Measurements from ENCODE around the gene MCTP1. TPM values are rescaled to one million over a fixed set of nuclear protein-coding genes. Genes with fewer than 3 reads are reported as not detected.
A peak's percentile ranks its signal among the peaks of the same experiment; 100 is the strongest.

The MCTP1 gene
- total RNA-seq, 1 donor from 2014 or later: 1.7 TPM

GRCh38 chr5:95080441-95080840 lies 204.5 kb downstream of the MCTP1 start:
- peak overlapping the region; percentile 54 for H3K27ac Mint-ChIP-seq (ENCODE audit: unreplicated experiment)
- DNase-seq (ENCODE audit: low read depth, low spot score): no peak
- H3K4me3 Mint-ChIP-seq: no peak overlapping the region
- no peaks in the 10 kb centered on the region for H3K27me3 Mint-ChIP-seq (ENCODE audit: low read depth)
- no peak for TF ChIP-seq CTCF (conservative IDR thresholded peaks at IDR 0.05)
- no peaks in the 10 kb centered on the region for H3K9me3 Mint-ChIP-seq
- peaks cover 18% of the 10 kb centered on the region for H3K4me1 Mint-ChIP-seq
- no peaks in the 10 kb centered on the region for H3K36me3 Mint-ChIP-seq (ENCODE audit: low read depth)

- no peaks in the 10 kb centered on the region for H3K9me3 Mint-ChIP-seq
- H3K27ac Mint-ChIP-seq (ENCODE audit: unreplicated experiment): no peak overlapping the region
- no peak for TF ChIP-seq CTCF (conservative IDR thresholded peaks at IDR 0.05)
- no peak for DNase-seq (ENCODE audit: low read depth, low spot score)
- H3K4me1 Mint-ChIP-seq: peaks cover 18% of the 10 kb centered on the region
- no peak overlapping the region for H3K4me3 Mint-ChIP-seq
- H3K27me3 Mint-ChIP-seq (ENCODE audit: low read depth): no peaks in the 10 kb centered on the region
- no peaks in the 10 kb centered on the region for H3K36me3 Mint-ChIP-seq (ENCODE audit: low read depth)
Measured at GRCh38 chr5:95080030-95080429, 204.9 kb downstream of the MCTP1 start.

- no peaks in the 10 kb centered on the region for H3K36me3 Mint-ChIP-seq (ENCODE audit: low read depth)
- no peak overlapping the region for H3K27ac Mint-ChIP-seq (ENCODE audit: unreplicated experiment)
- peaks cover 18% of the 10 kb centered on the region for H3K4me1 Mint-ChIP-seq
- H3K27me3 Mint-ChIP-seq (ENCODE audit: low read depth): no peaks in the 10 kb centered on the region
- no peak overlapping the region for H3K4me3 Mint-ChIP-seq
- TF ChIP-seq CTCF (conservative IDR thresholded peaks at IDR 0.05): no peak
- no peaks in the 10 kb centered on the region for H3K9me3 Mint-ChIP-seq
- DNase-seq (ENCODE audit: low read depth, low spot score): no peak
Measured at GRCh38 chr5:95078868-95079267, 206.0 kb downstream of the MCTP1 start.

GRCh38 chr5:95076395-95077185 lies 208.3 kb downstream of the MCTP1 start:
- TF ChIP-seq CTCF (conservative IDR thresholded peaks at IDR 0.05): no peak
- Mint-ChIP-seq H3K27ac (ENCODE audit: unreplicated experiment) (no peak overlapping the region), H3K9me3 (peaks cover 3% of the 10 kb centered on the region), H3K4me3 (no peak overlapping the region), H3K27me3 (ENCODE audit: low read depth) (no peaks in the 10 kb centered on the region), H3K36me3 (ENCODE audit: low read depth) (no peaks in the 10 kb centered on the region), H3K4me1 (peaks cover 11% of the 10 kb centered on the region)
- no peak for DNase-seq (ENCODE audit: low read depth, low spot score)

GRCh38 chr5:95075111-95075510 lies 209.8 kb downstream of the MCTP1 start:
- H3K27ac Mint-ChIP-seq (ENCODE audit: unreplicated experiment): no peak overlapping the region
- peaks cover 3% of the 10 kb centered on the region for H3K9me3 Mint-ChIP-seq
- no peaks in the 10 kb centered on the region for H3K27me3 Mint-ChIP-seq (ENCODE audit: low read depth)
- no peaks in the 10 kb centered on the region for H3K36me3 Mint-ChIP-seq (ENCODE audit: low read depth)
- H3K4me3 Mint-ChIP-seq: no peak overlapping the region
- H3K4me1 Mint-ChIP-seq: peaks cover 5% of the 10 kb centered on the region
- DNase-seq (ENCODE audit: low read depth, low spot score): no peak
- TF ChIP-seq CTCF (conservative IDR thresholded peaks at IDR 0.05): no peak

Measured in neural crest cell (in vitro differentiated cells).